Nephron progenitor cell (in vitro differentiated cells): ENCODE measurements around the gene FAM81A.

Source experiments
- DNase-seq: peaks from one replicate; pipeline ENCODE4 v3.0.0; 2021
- H3K27ac Mint-ChIP-seq: 2 replicates; pipeline ENCODE4 v1.8.0; 2021; ENCODE audit warnings: mild to moderate bottlenecking, moderate library complexity, mixed read lengths
- H3K27me3 Mint-ChIP-seq: 2 replicates; pipeline ENCODE4 v1.8.0; 2021; ENCODE audit warnings: mild to moderate bottlenecking, low read depth, mixed read lengths; ENCODE audit not compliant: poor library complexity
- H3K36me3 Mint-ChIP-seq: 2 replicates; pipeline ENCODE4 v1.8.0; 2021; ENCODE audit warnings: low read depth, mixed read lengths
- H3K4me1 Mint-ChIP-seq: 2 replicates; pipeline ENCODE4 v1.8.0; 2021; ENCODE audit warnings: mixed read lengths
- H3K4me3 Mint-ChIP-seq: 2 replicates; pipeline ENCODE4 v1.8.0; 2021; ENCODE audit warnings: mild to moderate bottlenecking, moderate library complexity, mixed read lengths
- H3K9me3 Mint-ChIP-seq: 2 replicates; pipeline ENCODE4 v1.8.0; 2021; ENCODE audit warnings: mild to moderate bottlenecking, moderate library complexity, mixed read lengths
- CTCF ChIP-seq: fragments of 200-600 bp; sonication (generic); IDR thresholded peaks from 2 replicates; pipeline ENCODE4 v1.5.0; 2021; ENCODE audit warnings: antibody characterized with exemption

FAM81A gene

GRCh38 chr15:59571606-59572005 is 133.6 kb downstream of the FAM81A start:
- Mint-ChIP-seq H3K36me3 (no peaks in the 10 kb centered on the region), H3K4me3 (no peak overlapping the region), H3K27ac (no peak overlapping the region), H3K4me1 (peaks cover 34% of the 10 kb centered on the region), H3K27me3 (peaks cover 3% of the 10 kb centered on the region), H3K9me3 (peaks cover 5% of the 10 kb centered on the region)
- DNase-seq, result no peak
- no peak for TF ChIP-seq CTCF
